ENCODE results near the gene TP53I11.

The TP53I11 gene

DNA sequence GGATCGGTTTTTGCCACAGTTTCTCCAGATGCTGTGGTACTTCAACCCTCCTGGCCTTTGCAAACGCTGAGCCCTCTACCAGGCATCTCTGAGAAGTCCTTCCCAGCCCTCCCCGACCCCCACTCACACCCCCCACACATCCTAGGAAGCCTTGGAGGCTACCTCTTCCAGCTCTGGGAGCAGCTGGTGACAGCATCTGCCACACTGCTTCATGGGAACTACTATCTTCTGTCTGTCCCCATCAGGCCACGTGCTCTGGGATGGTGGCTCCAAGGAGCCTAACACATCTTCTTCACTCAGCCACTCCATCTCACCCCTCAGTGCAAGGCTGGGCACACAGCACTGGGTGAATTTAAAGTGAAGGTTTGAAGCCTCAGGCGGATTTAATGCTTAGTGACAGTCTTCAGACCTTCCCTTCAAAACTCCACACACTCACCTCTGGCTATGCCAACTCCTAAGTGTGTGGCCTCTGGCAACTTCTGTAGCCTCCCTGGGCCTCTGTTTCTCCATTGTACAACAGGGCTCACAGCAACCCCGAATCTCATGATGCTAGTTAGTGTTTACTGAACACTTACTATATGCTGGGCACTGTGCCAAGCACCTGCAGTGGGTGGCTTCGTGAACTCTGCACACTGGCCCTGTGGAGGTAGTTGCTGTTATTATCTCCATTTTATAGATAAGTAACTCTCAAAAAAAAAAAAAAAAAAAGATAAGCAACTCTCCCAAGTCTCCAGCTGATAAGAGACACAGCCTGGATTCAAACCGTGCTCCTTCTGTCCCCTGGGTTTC lies 7.3 kb upstream of the TP53I11 start:
- Histone ChIP-seq H3K27ac (no peak overlapping the region), H3K4me3 (no peak overlapping the region)
- TF ChIP-seq CTCF (IDR thresholded peaks at IDR 0.05): no peak
- no peak for DNase-seq (ENCODE audit: low spot score)

GRCh38 chr11:44957040-44957515 lies 6.4 kb upstream of the TP53I11 start:
- Histone ChIP-seq H3K4me3 (no peak overlapping the region), H3K27ac (no peak overlapping the region)
- no peak for DNase-seq (ENCODE audit: low spot score)
- TF ChIP-seq CTCF (IDR thresholded peaks at IDR 0.05): no peak

DNA sequence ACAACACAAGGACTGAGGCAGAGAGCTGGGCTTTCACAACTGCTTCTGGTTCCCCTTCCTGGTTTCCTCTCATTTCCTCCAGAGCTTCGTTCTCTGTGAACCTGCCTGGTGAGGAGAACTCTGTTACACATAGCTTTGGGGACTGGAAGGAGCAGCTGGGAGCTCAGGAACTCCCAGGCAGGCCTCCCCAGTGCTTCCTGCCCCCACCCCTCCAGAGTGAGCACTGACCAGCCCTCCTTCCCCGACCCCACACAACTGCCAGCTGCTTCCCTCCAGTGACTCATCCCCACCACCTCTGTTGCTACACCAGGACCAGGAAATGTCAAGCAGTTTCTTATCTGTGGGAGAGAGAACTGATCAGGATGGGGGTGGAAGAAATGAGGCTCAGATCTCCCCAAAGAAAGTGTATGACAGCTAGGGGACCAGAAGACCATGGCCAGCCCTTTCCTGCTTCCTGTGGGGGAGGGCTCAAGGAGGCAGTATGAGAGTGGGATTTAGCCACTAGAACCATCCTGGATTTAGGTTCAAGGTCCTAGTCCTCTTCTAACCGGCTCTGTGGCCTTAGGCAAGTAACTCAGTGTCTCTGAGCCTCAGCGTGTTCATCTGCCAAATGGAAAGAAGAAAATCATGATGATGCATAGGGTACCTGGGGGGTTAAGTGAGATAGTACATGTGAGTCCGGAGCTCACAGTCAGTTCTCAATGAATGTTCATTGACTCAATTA lies 4.5 kb upstream of the TP53I11 start:
- H3K27ac ChIP-seq: peak overlapping the region in 1 of 2 donors; percentile 48
- DNase-seq (ENCODE audit: low spot score): no peak

DNA sequence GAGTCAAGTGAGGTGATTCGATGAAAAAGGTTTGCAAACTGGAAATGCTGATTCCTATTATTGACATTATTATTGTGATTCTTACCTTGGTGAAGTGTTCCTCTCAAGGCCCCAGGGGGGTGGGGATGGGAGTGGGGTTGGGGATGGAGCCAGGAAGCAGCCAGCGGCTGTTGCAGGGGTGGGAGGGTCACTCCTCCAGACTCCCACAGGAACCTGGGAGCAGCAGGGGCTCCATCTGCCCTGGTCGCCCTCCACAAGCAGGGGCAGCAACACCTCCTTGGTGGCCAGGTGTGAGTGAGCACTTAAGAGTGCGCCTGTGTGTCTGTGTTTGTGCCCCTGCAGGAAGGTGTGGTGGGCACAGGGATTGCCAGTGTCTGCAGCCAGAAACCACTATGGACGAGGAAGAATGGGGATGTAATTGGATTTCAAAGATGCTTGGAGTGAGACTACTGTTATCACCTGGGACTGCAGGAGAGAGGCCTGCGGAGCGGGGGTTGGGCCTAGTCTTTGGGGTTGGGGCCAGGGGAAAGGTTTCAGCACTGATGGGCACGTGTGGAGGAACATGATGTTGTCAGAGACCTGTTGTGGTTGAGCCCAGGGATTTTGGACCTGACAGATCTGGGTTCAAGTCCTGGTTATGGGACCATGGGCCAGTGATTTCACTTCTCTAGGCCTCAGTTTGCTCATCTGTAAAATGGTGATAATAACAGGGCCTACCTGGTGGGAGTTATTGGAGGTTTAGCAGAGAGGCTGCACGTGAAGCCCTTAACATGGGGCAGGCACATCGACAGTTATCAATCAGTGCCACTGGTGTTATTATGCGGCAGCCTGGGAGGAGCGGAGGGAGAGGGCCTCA lies 3.6 kb upstream of the TP53I11 start:
- DNase-seq (ENCODE audit: low spot score): no peak
- Histone ChIP-seq H3K4me3 (no peak overlapping the region), H3K27ac (peak overlapping the region in 1 of 2 donors; percentile 48)
- TF ChIP-seq CTCF (IDR thresholded peaks at IDR 0.05): no peak

More for the DNA sequence above, 4.5 kb upstream of the TP53I11 start:
- no peak overlapping the region for H3K4me3 ChIP-seq
- TF ChIP-seq CTCF (IDR thresholded peaks at IDR 0.05): no peak

DNA sequence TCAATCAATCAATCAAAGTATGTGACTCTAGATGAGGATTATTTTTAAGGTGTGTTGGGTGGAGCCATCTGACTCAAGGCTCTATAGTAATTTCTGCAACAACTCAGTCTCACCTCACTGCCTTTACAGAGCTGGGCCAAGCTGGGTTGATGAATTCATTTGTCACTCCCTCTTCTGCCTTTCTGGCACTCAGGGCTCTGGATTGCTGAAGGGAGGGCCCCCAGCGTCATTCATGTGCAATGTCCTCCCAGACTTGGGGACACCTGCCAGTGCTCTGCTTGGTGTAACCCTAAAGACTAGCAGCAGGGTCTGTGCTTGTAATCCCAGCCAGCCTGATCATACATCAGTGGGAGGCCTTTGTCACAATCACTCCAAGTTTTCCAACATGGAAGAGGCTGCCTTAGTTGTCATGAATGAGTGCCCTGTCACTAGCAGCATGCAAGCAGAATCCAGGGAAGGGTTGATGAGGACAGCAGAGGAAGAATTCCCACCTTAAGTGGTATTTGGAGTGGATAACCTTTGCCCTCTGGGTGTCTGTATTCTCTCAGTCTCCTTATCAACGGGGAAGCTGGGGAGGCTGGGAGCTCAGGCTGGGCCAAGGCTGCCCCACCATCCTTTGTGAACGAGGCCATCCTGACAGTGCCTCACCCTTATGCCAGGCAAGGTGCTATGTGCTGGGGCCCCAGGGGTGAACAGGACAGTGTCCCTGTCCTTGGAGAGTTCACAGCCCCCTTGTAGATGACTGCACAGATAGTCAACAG lies 2.0 kb upstream of the TP53I11 start:
- no peak overlapping the region for H3K4me3 ChIP-seq
- TF ChIP-seq CTCF (IDR thresholded peaks at IDR 0.05): no peak
- DNase-seq (ENCODE audit: low spot score): no peak
- H3K27ac ChIP-seq: no peak overlapping the region

- TF ChIP-seq CTCF (IDR thresholded peaks at IDR 0.05): no peak
- no peak overlapping the region for H3K4me3 ChIP-seq
- DNase-seq (ENCODE audit: low spot score): no peak
- no peak overlapping the region for H3K27ac ChIP-seq
Observed at GRCh38 chr11:44952082-44952481, 1.4 kb upstream of the TP53I11 start.
